PC-9 (cell line): ENCODE measurements around the gene MSI2.

Source experiments
- EZH2 ChIP-seq: fragments of 200-600 bp; sonication (generic); IDR thresholded peaks from 2 replicates; pipeline ENCODE4 v1.8.0; 2017; ENCODE audit warnings: antibody characterized with exemption, low read depth
- TF ChIP-seq, protein P1 (sequence below): fragments of 200-600 bp; sonication (generic); conservative IDR thresholded peaks from 2 replicates; pipeline ENCODE4 v1.6.1; 2017; ENCODE audit warnings: mixed run types, antibody characterized with exemption, mild to moderate bottlenecking, moderate library complexity

DNA sequence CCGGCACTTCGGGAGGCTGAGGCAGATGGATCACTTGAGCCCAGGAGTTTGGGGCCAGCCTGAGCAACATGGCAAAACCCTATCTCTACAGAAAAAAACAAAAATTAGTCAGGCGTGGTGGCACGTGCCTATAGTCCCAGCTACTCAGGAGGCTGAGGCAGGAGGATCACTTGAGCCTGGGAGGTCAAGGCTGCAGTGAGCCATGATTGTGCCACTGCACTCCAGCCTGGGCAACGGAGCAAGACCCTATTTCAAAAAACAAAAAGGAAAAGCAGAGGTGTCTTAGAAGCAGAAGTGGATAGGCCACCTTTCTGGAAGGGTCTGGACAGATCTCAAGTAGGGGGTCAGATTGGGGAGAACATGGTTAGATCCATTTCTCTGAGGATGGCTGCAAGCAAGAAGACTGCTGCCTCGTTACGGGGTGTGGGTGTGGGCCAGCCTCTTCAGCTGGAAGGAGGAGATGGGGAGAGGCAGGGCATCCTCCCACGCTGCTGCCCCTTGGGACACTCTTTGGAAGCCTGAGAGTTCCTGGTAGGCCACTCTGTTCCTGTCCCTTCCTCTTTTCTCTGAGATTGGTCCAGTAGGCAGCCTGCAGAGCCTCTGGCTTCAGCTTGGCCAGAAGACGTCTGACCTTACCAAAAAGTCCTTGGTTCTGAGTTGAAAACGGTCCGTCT, 208.0 kb downstream of the MSI2 start:
- TF ChIP-seq EZH2: no peak
- TF ChIP-seq, protein P1, sequence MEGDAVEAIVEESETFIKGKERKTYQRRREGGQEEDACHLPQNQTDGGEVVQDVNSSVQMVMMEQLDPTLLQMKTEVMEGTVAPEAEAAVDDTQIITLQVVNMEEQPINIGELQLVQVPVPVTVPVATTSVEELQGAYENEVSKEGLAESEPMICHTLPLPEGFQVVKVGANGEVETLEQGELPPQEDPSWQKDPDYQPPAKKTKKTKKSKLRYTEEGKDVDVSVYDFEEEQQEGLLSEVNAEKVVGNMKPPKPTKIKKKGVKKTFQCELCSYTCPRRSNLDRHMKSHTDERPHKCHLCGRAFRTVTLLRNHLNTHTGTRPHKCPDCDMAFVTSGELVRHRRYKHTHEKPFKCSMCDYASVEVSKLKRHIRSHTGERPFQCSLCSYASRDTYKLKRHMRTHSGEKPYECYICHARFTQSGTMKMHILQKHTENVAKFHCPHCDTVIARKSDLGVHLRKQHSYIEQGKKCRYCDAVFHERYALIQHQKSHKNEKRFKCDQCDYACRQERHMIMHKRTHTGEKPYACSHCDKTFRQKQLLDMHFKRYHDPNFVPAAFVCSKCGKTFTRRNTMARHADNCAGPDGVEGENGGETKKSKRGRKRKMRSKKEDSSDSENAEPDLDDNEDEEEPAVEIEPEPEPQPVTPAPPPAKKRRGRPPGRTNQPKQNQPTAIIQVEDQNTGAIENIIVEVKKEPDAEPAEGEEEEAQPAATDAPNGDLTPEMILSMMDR: no peak
